Stimulated activated CD8-positive, alpha-beta memory T cell treated with anti-CD3 and anti-CD28 coated beads, Interleukin-12 subunit alpha, Interleukin-12 subunit beta, amount 100 ng/mL, for 24 hours (primary cell): ENCODE results near the gene GPD1L.

Experiments used
- DNase-seq: peaks from one replicate; pipeline ENCODE4 v3.0.0-alpha.2; 2020; ENCODE audit errors: extremely low read depth

GPD1L gene

DNA sequence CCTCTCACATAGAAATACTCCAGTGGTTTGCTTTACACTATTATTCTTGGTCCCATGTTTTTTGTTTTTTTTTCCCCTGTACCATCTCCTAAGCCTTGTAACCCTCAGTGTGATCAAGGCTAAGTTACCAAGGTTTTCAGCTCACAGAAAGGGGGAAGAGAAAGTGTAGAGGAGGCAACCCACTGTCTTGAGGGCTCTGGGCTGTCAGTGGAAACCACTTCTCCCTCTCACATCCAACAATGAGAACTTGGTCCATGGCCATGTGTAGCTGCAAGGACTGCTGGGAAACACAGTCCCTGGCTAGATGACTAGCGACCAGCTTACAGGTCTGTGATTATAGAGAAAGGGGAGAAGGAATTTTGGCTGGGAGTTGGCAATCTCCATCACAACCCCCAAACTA lies 30.3 kb downstream of the GPD1L start:
- DNase-seq, result no peak

DNA sequence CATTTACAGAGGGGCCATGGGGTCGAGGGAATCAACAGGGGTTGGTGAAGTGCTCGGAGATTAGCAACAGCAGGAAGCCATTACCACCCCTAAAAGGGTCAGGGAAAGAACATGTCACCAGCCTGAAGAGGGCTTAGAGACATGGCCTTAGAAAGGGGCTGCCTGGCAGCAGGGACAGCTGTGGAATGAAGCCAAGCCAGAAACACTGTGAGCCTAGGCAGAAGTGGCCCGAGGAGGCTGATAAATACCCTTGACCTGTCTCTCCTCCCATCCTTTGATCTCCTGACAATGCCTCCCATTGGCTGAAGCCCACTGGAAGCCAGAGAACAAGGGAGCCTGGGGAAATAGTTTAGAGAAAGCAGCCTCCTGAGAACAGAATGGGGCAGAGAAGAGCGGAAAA lies 31.4 kb downstream of the GPD1L start:
- no peak for DNase-seq

DNA sequence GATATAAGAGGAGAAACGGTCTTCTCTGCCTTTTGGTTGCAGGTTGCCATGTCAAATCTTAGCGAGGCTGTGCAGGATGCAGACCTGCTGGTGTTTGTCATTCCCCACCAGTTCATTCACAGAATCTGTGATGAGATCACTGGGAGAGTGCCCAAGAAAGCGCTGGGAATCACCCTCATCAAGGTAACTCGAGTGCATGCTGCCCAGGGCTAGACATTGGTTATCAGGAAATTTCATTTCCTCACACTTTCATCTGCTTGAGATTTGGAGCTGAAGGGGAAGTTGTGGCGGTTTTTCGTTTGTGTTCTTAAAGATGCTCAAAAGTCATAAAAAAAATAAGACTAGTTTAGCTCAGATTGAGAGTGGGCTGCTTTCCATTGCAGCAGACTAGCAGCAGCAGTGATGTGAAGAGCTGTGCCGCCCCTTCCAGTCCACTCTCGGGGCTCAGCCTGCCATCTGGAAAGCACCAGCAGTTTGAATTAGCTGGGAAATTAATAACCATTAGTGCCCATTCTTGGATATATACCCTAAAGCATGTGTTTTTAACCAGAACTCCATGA lies 32.2 kb downstream of the GPD1L start:
- no peak for DNase-seq

DNA sequence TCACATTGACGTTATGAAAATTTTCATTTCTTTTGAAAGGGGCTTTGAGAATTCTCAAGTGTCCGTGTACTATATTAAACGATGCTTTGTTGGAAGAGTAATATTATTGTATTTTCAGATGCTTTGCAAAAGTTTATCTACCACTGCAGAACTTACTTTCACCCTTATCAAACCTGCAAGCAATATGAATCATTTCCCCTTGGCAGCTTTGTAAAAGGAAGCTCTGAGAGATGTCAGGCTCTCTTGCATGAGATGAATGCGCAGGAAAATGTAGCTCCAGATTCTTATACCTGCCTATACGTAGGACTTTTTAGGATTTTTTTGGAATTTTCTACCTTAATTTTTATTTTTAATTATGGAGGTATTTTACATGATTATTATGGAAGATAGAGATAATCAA lies 34.5 kb downstream of the GPD1L start:
- no peak for DNase-seq

DNA sequence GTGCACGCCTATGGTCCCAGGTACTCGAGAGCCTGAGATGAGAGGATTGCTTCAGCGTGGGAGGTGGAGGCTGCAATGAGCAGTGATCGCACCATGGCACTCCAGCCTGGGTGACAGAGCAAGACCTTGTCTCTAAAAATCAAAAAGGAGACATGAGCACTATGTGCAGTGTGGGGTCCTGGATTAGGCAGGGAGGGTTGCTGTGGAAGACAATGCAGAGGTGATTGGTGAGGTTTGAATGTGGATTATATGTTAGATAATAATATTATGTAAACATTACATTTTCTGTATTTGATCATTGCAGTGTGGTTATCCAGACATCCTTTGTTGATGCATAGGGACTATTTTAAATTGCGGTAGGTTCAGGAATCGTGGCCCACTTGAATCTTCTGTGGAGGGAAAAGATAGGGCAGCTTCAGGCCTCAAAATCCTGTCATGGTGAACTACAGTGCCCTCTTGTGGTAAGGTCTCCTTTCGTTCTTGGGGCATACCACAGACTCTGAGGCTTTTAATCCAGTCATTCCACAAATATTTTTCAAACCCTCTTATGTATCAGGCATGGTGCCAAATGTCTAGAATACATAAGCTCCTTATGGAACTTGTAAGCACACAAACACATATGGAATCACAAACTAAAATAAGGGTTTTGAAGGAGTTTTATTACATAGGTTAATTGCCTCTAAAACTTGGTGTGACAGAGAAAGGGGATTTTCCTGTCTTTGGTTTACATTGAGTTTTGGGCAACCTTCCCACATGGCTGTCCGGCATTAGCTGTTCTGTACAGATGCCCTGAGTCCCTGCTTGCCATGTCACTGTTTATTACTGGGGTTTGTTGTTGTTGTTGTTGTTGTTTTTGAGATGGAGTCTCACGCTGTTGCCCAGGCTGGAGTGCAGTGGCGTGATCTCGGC lies 37.7 kb downstream of the GPD1L start:
- no peak for DNase-seq

DNA sequence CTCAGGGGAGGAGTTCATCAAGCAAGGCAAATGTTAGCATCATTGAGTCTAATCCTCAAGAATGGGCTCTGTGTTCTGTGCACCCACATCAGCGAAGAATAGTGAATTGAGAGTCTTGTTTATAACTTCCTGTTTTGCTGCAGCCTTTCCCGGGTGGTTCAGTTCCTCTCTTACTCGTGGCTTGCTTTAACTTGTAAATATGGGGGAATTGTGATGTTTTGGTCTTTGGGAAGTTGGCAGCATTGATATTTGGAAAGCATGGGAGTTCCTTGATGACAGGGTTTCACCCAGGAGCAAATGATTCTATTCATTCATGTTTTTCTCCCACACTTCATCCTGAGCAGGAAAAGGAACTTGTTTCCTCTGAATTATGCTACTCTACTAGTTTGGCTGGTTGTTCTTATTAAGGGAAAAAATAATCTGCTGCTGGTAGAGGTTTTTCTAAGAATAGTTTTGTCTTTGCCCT lies 40.4 kb downstream of the GPD1L start:
- no peak for DNase-seq

GRCh38 chr3:32147509-32147908 lies 41.1 kb downstream of the GPD1L start:
- DNase-seq, result no peak

DNA sequence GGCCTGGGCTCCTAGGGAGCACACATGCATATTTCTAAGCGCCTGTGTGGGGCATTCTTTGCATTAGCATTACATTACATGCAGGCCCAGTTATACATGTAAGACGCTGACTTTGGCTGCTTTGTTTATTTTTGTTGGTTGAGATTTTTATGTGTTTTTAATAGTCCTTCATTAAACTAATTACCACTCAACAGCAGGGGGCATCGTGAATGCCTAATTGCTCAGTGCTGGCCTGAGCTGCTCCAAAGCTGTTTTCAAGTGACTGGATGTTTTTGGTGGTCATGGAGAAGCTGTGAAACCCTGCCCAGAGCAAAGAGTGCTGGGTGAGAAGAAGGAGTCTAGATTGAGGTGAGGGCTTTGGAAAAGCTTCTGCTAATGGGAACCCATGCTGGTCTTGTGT lies 41.5 kb downstream of the GPD1L start:
- no peak for DNase-seq

- no peak for DNase-seq
Observed at GRCh38 chr3:32148351-32148750, 41.9 kb downstream of the GPD1L start.

DNA sequence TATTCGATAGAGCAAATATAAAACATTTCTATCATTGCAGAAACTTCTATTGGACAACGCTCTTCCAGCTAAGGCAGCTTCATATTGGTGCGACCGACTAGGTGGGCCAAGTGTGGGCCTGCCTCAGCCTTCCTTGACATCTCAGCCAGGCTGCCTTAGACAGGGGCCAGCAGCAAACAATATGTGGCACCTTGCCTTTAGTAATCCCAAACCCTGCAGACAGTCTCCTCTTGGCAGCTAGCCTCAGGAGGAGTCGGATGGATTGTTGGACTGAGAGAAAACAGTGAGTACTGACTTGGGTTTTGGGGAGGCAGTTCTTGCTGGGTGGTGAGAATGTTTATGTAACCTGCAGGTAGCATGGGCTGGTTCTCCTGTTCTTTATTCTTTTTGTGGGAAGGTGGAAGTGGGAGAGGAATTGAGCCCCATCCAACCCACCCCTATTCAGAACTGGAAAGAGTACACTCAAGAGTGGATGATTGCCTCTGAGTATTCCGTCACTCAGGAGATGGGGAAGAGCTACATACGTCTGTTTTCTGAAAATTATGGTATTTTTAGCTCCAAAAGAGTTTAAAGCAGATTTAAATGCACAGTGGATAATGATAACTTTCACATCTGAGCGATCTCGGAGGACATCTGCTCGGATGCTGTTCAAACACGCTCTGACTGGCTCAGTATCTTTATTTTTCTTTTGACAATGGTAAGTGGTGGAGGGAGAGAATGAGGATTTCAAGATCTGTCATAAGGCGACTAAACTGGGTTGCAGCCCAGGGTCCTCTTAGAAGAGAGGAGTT lies 47.2 kb downstream of the GPD1L start:
- no peak for DNase-seq

DNA sequence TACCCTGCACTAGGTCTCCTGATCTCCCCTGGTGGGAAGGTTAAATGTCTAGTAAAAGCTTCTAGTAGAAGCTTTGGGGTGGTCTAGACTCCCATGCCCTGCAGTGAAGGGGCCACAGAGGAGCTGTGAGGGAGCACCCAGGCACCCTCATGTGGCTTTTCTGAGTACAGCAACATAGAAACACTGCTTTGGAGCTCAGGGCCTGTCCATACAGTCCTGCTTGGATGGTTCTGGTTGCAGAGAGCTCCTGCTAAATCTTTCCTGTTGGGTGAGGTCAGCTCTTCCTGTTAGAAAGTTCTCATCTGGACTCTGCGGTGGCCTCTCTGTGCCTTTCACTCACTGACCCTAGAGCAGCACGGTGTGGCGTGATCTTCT lies 47.8 kb downstream of the GPD1L start:
- no peak for DNase-seq

DNA sequence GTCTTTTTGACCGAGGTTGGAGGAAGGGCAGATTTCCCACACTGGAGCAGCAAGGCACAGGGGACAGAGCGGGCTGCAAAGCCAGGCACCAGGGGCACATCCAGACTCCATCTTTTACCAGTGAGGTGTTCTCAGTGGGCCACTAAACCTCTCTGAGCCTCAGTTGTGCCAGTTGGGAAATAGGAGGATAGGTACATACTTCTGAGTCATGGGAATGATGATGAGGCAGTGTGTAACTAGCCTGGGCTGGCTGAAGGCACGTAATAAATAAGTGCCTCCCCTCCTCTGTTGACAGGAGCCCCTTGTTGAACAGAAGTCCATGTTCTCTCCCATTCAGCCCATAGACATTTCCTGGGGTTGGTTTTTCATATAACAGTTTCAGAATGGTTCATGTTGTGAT lies 48.7 kb downstream of the GPD1L start:
- no peak for DNase-seq

GRCh38 chr3:32157600-32158264 lies 51.3 kb downstream of the GPD1L start:
- DNase-seq, result no peak

DNA sequence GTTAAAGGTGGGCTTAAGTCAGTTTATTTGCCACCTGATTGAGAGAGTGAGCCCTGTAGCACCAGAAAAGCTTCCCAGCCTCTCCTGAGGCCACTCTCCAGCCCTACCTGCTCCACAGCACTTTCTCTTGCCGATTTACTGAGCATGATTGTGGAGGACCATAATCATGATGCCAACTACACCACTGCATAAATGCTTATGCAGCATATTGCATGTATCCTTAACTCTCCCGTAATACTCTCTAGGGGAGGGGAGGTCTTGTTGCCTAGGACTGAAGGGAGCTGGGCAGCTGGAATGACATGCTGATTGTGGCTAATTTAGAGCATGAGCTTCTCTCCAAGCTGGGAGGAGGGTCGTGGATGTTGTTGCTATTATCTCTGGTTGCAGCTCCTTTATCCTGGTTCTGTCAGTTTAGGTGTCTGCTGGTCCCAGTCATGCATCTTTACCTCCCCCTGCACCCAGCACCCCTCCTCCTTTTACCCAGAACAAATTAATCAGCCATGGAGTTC lies 54.3 kb downstream of the GPD1L start:
- DNase-seq, result no peak

DNA sequence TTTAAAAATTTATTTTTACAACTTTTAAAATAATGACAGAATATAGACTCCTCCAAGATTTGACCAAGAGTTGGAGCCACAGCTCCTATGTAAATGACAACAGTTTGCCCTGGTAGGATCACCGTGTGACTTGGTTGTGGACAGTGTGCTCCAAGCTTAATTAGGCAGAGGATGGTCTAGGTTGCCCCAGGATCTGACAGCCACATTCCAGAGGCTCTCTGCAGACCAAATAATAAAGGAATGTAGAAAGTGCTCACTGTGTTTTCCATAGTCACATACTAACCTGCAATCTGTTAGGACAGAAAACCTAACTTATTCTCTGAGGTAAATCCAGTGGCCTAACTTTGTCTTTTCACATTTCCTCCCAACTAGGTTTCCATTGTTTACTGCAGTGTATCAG lies 59.0 kb downstream of the GPD1L start:
- no peak for DNase-seq

DNA sequence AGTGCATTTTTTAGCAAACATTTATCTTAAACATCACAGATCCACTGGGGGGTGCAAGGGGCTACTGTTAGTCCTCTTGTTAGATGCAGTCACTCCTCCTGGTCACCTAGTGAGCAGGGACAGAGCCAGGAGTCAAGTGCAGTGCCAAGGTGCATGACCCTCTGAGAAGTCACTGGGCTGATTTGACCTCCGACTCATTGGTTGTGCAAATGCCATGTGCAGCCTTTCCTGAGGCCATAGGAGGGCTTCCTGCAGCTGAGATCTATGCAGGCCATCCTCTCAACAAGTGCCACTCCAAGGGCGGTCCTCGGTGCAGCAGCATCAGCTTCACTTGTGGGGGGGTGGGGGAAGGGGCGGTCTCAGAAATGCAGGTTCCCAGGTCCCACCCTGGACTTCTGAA lies 60.2 kb downstream of the GPD1L start:
- no peak for DNase-seq

- no peak for DNase-seq
Observed at GRCh38 chr3:32172420-32172819, 66.0 kb downstream of the GPD1L start.

GRCh38 chr3:32175607-32176197 lies 69.3 kb downstream of the GPD1L start:
- DNase-seq, result no peak

DNA sequence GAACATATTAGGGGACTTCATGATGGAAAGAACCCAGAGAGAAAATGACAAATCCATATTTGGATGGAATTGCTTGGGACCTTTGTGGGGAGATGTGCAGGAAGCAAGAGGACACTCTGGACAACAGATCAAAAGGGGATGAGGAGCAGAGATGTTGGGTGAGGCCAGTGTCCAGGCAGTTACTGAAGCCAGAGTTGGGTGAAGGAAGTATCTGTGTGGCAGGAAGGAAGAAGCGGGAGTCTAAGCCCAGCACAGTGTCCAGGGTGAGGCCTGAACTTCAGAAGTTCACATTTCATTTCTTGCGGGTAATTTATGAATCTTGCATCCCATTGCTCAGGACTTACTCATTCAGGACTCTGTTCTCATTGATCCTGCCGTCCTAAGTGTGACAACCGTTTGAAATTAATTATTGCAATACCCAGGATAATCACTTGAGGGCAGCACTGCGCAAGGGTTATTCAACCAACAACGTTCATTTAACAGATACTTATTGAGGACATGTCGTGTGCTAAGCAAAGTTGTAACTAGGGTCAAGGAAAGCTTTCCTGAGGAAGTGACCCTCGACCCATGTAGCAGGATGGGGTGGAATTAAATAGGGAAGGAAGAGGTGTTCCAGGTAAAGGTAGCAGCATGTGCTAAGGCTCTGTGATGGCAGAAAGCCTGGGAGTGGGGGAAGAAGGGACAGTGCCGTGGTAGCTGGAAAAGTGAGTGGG lies 70.7 kb downstream of the GPD1L start:
- DNase-seq, result no peak

DNA sequence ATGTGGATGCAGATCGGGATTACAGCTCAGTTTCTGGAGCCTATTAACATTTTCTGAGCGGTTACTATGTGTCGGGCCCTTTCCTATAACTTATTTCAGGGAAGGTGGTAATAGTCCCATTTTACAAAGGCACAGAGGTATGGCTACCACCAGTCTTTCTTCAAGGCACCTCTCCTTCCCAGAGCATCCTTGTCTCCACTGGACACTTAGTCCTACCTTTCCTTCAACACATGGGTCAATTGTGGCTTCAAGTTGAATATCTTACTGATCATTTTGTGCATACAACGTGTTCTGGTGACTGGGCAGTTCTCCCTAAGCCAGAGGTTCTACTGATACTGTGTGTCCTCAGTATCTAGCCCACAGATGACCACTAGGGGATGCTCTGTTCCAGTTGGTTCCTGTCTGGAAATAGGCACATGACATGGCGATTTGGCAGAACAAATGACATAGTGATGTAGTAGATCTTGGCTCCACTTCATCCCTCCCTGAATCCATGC lies 71.3 kb downstream of the GPD1L start:
- DNase-seq, result no peak
